ENCODE measurements around the gene PRKCQ.

Gene PRKCQ

DNA sequence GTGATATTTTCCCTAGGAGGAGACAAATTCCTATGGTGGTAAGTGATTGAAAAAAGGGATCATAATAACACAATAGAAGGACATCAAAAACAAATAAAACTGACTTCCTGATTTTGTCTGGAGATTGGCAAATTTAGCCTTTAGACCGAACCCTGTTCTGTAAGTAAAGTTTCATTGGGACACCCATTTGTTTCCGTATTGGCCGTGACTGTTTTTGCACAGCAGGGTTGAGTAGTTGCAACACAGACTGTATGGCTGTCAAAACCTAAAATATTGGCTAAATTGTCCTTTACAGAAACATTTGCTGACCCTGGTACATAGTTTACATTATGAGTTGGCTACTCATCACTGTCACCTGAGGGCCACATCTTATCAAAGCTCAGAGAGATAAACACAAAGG, 168.6 kb downstream of the PRKCQ start:
- Histone ChIP-seq H3K27ac (replicated peaks) (no peak overlapping the region), H3K4me3 (replicated peaks; ENCODE audit: insufficient read depth, low read length) (no peak overlapping the region), H3K27me3 (ENCODE audit: insufficient read depth, poor library complexity, severe bottlenecking) (no peaks in the 10 kb centered on the region)
- TF ChIP-seq SPI1 (IDR thresholded peaks at IDR 0.05; ENCODE audit: borderline replicate concordance, low read depth) (0 out of 2 replicates have a peak, but pooled peaks have one; percentile 18), GABPA (IDR thresholded peaks at IDR 0.05; ENCODE audit: low read depth) (no peak)
- DNase-seq (ENCODE audit: low read depth in 1 of 2, low spot score in 1 of 2) = no peak

DNA sequence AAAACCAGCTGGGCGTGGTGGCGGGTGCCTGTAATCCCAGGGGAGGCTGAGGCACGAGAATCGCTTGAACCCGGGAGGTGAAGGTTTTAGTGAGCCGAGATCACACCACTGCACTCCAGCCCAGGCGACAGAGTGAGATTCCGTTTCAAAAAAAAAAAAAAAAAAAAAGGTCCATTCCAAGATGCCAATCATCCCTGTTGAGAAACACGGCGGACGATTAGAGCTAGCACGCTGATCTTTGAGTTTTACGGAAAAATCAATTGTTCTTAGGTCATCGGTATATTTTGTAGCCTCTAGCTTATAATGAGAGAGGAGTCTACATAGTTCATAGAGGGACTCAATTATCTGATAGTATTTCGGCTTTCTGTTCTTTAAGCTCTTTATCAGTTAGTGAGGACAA, 169.2 kb downstream of the PRKCQ start:
- TF ChIP-seq POLR2AphosphoS5 (IDR thresholded peaks at IDR 0.05; ENCODE audit: low read depth) (no peak), SPI1 (IDR thresholded peaks at IDR 0.05; ENCODE audit: borderline replicate concordance, low read depth) (no peak), GABPA (IDR thresholded peaks at IDR 0.05; ENCODE audit: low read depth) (no peak)
- TF ChIP-seq, protein P1, sequence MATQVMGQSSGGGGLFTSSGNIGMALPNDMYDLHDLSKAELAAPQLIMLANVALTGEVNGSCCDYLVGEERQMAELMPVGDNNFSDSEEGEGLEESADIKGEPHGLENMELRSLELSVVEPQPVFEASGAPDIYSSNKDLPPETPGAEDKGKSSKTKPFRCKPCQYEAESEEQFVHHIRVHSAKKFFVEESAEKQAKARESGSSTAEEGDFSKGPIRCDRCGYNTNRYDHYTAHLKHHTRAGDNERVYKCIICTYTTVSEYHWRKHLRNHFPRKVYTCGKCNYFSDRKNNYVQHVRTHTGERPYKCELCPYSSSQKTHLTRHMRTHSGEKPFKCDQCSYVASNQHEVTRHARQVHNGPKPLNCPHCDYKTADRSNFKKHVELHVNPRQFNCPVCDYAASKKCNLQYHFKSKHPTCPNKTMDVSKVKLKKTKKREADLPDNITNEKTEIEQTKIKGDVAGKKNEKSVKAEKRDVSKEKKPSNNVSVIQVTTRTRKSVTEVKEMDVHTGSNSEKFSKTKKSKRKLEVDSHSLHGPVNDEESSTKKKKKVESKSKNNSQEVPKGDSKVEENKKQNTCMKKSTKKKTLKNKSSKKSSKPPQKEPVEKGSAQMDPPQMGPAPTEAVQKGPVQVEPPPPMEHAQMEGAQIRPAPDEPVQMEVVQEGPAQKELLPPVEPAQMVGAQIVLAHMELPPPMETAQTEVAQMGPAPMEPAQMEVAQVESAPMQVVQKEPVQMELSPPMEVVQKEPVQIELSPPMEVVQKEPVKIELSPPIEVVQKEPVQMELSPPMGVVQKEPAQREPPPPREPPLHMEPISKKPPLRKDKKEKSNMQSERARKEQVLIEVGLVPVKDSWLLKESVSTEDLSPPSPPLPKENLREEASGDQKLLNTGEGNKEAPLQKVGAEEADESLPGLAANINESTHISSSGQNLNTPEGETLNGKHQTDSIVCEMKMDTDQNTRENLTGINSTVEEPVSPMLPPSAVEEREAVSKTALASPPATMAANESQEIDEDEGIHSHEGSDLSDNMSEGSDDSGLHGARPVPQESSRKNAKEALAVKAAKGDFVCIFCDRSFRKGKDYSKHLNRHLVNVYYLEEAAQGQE (IDR thresholded peaks at IDR 0.05; ENCODE audit: insufficient replicate concordance, low read depth) = no peak
- TF ChIP-seq, protein P2, sequence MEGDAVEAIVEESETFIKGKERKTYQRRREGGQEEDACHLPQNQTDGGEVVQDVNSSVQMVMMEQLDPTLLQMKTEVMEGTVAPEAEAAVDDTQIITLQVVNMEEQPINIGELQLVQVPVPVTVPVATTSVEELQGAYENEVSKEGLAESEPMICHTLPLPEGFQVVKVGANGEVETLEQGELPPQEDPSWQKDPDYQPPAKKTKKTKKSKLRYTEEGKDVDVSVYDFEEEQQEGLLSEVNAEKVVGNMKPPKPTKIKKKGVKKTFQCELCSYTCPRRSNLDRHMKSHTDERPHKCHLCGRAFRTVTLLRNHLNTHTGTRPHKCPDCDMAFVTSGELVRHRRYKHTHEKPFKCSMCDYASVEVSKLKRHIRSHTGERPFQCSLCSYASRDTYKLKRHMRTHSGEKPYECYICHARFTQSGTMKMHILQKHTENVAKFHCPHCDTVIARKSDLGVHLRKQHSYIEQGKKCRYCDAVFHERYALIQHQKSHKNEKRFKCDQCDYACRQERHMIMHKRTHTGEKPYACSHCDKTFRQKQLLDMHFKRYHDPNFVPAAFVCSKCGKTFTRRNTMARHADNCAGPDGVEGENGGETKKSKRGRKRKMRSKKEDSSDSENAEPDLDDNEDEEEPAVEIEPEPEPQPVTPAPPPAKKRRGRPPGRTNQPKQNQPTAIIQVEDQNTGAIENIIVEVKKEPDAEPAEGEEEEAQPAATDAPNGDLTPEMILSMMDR (IDR thresholded peaks at IDR 0.05; ENCODE audit: insufficient read depth, low read length) = no peak
- Histone ChIP-seq H3K27me3 (ENCODE audit: insufficient read depth, poor library complexity, severe bottlenecking) (no peaks in the 10 kb centered on the region), H3K4me3 (replicated peaks; ENCODE audit: insufficient read depth, low read length) (no peak overlapping the region), H3K27ac (replicated peaks) (no peak overlapping the region)
- no peak for DNase-seq (ENCODE audit: low read depth in 1 of 2, low spot score in 1 of 2)

DNA sequence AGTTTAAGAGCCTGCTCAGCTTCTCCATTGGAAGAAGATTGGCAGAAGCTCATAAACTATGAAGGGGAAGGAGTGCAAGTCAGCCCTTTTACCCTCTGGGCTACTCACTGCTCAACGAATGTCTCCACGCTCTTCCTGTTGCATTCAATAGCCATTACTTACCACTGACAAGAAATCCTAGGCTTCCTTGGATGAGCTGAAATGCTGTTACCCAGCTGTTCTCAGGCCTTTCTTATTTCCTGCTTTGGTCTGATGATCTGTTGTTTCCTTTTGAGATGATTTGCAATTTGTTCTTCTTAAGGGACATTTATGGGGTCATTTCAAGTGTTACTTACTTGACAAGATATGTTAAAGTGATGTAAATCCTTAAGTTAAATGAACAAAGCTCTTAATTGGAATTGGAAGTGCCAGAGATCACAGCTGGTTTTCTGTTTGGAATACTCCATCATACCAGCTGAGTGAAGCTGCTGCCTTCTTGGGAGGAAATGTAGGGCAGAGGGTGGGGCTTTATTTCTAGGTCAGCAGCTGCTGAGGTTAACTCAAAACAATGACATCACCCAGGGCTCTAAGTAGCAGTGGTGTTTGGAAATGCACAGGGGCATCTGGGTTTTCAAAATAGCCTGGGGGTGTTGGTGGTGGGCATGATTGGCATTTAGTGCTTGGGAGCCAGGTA, 170.0 kb downstream of the PRKCQ start:
- no peak for TF ChIP-seq SPI1 (IDR thresholded peaks at IDR 0.05; ENCODE audit: borderline replicate concordance, low read depth)
- Histone ChIP-seq H3K27me3 (ENCODE audit: insufficient read depth, poor library complexity, severe bottlenecking) (no peaks in the 10 kb centered on the region), H3K27ac (replicated peaks) (no peak overlapping the region), H3K4me3 (replicated peaks; ENCODE audit: insufficient read depth, low read length) (no peak overlapping the region)
- no peak for DNase-seq (ENCODE audit: low read depth in 1 of 2, low spot score in 1 of 2)

DNA sequence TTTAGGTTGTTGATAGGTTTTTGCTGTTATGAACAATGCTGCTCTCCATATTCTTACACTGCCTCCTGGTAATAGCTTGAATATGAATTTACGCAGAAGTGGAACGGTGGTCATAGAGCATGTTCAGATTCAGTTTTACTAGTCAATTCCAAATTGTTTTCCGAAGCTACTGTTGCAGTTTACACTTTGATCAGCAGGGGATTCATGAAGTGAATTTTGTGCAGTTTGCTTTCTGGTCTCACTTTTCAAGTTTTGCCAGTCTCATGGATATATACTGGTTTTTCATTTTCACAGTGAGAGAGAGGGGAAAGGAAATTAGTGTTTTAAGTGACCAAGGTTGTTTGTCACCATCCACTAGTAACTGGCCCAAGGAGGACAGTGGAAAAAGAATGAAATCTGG, 171.3 kb downstream of the PRKCQ start:
- Histone ChIP-seq H3K27ac (replicated peaks) (no peak overlapping the region), H3K27me3 (ENCODE audit: insufficient read depth, poor library complexity, severe bottlenecking) (no peaks in the 10 kb centered on the region), H3K4me3 (replicated peaks; ENCODE audit: insufficient read depth, low read length) (no peak overlapping the region)
- no peak for DNase-seq (ENCODE audit: low read depth in 1 of 2, low spot score in 1 of 2)
- TF ChIP-seq, protein P2 (IDR thresholded peaks at IDR 0.05; ENCODE audit: insufficient read depth, low read length) = no peak
- TF ChIP-seq SPI1 (IDR thresholded peaks at IDR 0.05; ENCODE audit: borderline replicate concordance, low read depth) = no peak
- no peak for TF ChIP-seq GABPA (IDR thresholded peaks at IDR 0.05; ENCODE audit: low read depth)
- TF ChIP-seq, protein P1 (IDR thresholded peaks at IDR 0.05; ENCODE audit: insufficient replicate concordance, low read depth) = no peak
- TF ChIP-seq POLR2AphosphoS5 (IDR thresholded peaks at IDR 0.05; ENCODE audit: low read depth) = no peak

Data from HL-60 (cell line).